ENCODE data around the gene SLC47A2.

DNA sequence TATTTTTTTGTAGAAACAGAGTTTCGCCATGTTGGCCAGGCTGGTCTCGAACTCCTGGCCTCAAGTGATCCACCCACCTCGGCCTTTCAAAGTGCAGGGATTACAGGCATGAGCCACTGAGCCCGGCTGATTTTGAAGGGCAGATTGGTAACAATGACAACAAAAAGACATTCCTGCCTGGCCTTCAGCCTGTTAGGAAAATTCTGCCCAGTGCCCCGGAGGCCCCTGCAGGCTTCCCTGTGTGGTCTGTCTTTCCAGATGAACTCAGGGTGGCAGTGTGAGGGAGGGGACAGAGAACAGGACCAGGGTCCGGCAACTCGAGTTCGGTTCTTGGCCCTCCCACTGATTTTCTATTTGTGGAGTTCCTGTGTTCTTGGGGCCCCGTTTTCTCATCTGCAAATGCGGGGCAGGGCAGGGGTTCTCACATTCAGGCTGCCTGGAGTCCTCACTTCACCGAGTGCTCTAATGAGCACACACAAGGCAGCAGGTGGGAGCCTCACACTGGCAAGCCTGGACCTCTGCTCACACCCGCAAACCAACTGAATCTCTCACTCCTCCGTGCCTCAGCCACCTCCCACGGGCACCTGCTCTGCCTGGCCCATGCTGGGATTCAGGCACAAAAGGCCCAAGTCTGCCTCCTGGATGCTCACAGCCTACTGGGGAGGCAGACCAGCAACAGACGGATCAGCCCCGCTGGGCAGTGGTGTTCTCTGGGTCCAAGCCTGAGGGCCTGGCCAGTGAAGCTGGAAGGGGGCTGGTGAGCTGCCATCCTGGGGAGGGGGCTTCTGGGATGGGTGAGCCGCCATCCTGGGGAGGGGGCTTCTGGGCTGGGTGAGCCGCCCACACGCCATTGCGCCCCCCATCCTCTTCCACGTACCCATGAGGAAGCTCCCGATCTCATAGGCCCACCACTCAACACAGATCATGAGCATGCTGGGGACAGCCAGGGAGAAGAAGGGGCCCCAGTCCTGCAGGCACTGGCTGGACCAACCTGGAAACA lies 10.3 kb downstream of the SLC47A2 start:
- TF ChIP-seq, protein P1, sequence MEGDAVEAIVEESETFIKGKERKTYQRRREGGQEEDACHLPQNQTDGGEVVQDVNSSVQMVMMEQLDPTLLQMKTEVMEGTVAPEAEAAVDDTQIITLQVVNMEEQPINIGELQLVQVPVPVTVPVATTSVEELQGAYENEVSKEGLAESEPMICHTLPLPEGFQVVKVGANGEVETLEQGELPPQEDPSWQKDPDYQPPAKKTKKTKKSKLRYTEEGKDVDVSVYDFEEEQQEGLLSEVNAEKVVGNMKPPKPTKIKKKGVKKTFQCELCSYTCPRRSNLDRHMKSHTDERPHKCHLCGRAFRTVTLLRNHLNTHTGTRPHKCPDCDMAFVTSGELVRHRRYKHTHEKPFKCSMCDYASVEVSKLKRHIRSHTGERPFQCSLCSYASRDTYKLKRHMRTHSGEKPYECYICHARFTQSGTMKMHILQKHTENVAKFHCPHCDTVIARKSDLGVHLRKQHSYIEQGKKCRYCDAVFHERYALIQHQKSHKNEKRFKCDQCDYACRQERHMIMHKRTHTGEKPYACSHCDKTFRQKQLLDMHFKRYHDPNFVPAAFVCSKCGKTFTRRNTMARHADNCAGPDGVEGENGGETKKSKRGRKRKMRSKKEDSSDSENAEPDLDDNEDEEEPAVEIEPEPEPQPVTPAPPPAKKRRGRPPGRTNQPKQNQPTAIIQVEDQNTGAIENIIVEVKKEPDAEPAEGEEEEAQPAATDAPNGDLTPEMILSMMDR (IDR thresholded peaks at IDR 0.05): no peak
- TF ChIP-seq EP300 (IDR thresholded peaks at IDR 0.05; ENCODE audit: low read depth) (no peak), POLR2AphosphoS5 (IDR thresholded peaks at IDR 0.05) (no peak)

Data from transverse colon (tissue), 4 donors.